ENCODE data around the gene FAM187B.

GRCh38 chr19:35253316-35254286, 25.1 kb upstream of the FAM187B start:
- TF ChIP-seq CTCF (IDR thresholded peaks at IDR 0.05) = no peak
- no peak for TF ChIP-seq POLR2A (IDR thresholded peaks at IDR 0.05)
